CD4-positive, alpha-beta T cell treated with Interleukin-17A for 1 hour (primary cell): ENCODE measurements around the gene BMP15.

Experiments used
- DNase-seq: peaks from one replicate; pipeline ENCODE4 v3.0.0-alpha.2; 2020

BMP15 gene

DNA sequence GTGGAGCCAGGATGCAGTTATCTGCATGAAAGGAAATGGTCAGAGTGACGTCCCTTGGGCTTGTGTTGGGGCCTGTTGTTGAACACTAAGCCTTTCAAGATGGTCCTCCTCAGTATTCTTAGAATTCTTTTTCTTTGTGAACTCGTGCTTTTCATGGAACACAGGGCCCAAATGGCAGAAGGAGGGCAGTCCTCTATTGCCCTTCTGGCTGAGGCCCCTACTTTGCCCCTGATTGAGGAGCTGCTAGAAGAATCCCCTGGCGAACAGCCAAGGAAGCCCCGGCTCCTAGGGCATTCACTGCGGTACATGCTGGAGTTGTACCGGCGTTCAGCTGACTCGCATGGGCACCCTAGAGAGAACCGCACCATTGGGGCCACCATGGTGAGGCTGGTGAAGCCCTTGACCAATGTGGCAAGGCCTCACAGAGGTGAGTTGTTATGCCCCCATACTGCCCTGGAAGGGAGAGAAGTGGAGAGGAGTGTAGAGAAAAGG lies at the start of gene BMP15:
BMP15 (plus strand) TSS at position 51 of the 492 bp plus-strand sequence; CDS start at position 100, 49 bp downstream.
- no peak for DNase-seq

DNA sequence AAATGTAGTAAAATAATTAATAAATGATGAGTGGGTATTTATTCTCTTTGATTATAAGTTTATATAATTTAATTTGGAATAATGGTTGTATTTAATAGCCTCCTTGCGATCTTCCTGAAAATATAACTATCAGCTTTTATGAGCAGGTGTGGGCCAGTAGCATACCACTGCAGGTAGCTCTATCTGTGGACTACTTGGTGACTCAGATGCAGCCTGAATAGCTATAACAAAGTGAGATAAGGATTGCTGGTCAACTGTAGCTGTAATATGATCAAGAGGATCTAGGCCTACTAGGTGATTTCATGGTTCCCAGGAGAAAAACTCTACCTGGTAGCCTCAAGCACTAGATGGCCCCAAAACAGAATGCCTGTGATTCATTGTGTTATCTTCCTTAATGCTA lies 47.1 kb upstream of the BMP15 start:
- no peak for DNase-seq

DNA sequence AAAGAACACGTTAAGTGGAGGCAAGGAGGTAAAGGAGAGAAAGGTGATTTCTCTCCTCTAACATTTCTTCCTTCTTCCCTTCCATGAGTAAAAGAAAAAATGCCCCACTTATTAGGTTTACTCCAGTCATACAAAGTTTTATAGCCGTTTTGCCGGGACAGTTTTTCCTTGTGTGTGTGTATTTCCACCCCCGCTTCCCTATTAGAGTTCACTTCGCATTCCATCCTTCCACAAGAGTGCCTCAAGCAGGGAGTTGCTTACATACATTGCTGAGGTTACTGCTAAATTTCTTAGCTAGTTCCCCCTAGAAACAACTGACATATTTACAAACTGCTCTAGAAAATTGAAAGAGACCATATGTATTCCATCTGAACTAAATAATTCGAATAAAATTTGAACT lies 45.2 kb upstream of the BMP15 start:
- DNase-seq: no peak

- DNase-seq: no peak
Measured at GRCh38 chrX:50871922-50872453, 38.5 kb upstream of the BMP15 start.

DNA sequence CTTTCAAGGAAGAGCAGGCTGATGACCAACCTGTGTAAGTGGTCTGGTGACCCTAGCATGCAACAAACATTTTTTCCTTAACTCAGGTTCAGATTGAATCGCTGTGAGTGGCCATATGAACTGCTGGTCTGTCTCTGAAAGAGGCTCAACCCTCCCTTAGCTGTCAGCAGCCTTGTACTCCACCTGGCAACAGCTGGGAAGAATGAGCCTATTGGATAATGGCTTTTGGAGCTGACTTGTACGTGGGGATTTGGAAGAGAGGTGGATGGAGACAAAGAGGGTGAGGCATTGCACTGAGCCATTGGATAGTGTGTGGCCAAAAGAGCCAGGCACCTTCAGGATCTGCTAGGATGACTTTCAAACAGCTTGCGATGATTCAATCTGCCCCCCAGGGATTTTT lies 35.7 kb upstream of the BMP15 start:
- no peak for DNase-seq

- no peak for DNase-seq
Measured at GRCh38 chrX:50876551-50876950, 34.0 kb upstream of the BMP15 start.

DNA sequence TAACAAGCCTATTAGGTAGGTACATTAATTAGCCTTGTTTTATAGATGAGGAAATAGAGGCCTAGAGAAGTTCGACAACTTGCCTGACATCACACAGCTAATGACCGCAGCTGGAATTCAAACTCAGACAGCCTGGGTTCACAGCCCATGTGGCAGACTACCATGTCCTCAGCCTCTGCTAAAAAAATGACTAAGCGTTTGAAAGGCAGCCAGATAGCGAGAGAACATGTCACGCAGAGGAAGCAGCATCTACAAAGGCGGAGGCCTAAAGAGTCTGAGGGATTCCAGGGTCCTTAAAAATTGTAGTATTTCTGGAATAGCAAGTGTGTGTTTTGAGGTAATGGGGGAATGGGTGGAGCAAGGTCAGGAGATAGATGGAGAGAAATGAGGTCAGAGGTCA lies 33.2 kb upstream of the BMP15 start:
- no peak for DNase-seq

GRCh38 chrX:50881028-50881427 lies 29.5 kb upstream of the BMP15 start:
- DNase-seq: no peak

DNA sequence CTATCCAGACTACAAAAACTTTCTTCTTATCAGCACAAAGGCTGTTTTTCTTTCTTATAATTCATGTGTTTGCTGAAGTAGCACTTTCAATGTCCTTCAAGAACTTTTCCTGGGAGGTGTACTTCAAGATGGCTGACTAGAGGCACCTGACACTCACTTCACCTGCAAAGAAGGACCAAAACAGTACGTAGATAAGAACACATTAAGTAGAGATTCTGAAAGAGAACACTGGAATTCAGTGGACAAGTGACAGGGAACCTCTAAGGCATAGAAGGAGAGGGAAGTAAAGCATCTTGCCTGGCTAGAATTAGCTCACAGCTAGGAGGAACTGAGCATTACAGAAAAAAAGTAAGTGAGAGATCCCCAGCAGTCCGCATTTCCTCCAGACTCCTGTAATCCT lies 21.7 kb upstream of the BMP15 start:
- DNase-seq: no peak

- no peak for DNase-seq
Measured at GRCh38 chrX:50889582-50889981, 21.0 kb upstream of the BMP15 start.

- no peak for DNase-seq
Measured at GRCh38 chrX:50893047-50893446, 17.5 kb upstream of the BMP15 start.

DNA sequence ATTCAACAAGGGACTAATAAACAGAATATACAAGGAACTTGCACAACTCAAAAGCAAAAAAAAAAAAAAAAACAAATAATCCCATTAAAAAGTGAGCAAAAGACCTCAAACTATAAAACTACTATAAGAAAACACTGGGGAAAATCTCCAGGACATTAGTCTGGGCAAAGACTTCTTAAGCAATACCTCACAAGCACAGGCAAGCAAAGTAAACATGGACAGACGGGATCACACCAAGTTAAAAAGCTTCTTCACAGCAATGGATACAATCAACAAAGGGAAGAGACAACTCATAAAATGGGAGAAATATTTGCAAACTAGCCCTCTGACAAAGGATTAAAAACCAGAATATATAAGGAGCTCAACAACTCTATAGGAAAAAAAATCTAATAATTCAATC lies 17.1 kb upstream of the BMP15 start:
- DNase-seq: no peak

GRCh38 chrX:50905334-50905733 lies 5.2 kb upstream of the BMP15 start:
- DNase-seq: no peak

DNA sequence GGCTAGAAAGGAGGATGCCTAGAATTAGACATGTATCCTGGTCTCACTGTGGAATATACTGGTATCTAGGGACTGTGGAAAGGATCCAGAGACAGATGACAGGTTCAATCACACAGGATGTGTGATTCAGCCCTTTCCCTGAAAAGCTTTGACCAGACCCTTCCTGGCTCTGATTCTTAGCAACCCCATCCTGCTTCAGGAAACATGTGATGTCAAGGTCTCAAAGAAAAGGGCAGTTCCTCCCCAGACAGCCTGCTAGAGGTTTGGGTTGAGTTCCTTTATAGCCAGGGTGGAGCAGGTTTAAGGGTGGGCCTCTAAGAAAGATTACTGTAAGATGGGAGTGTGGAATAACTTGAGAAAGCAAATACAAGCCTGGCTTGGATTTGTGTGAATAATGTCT lies 3.0 kb downstream of the BMP15 start:
- DNase-seq: no peak

GRCh38 chrX:50920132-50920531 lies 9.6 kb downstream of the BMP15 start:
- DNase-seq: no peak

GRCh38 chrX:50927127-50927526 lies 16.6 kb downstream of the BMP15 start:
- DNase-seq: no peak

DNA sequence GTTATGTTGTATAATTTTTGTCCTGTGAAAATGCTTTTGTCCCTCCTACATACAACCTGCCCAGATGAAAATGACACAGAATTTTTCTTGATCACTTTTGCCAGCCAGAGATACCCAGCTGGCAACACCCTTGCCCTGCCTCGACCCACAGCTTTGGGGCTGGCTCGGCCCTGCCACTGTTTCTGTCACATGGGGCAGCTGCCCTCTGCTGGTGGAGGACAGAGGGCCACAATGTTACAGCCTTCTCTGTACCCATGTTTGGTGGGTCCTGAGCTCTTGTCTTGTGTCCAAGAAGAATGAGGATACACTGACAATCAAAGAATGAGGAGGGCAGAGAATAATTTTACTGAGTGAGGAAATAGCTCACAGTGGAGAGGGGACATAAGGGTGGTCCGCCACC lies 31.1 kb downstream of the BMP15 start:
- no peak for DNase-seq

- no peak for DNase-seq
Measured at GRCh38 chrX:50942471-50942870, 31.9 kb downstream of the BMP15 start.

DNA sequence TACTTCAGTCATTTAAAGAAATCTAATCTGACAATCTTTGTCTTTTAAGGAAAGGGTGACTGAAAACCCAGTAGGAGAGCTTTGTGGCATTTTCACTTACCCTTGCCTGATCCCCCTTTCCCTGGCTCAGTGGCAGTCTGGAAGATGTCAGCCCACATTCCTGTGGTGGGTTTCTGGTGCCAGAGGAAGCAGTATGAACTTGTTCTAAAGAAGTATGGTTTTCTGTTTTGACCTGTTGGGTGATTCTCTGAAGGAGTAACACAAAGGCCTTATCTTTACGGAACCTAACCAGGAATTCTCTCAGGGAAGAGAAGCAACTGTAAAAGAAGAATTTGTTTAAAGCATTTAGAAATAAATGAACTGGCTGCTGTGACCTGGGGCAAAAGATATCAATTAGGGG lies 41.9 kb downstream of the BMP15 start:
- no peak for DNase-seq

DNA sequence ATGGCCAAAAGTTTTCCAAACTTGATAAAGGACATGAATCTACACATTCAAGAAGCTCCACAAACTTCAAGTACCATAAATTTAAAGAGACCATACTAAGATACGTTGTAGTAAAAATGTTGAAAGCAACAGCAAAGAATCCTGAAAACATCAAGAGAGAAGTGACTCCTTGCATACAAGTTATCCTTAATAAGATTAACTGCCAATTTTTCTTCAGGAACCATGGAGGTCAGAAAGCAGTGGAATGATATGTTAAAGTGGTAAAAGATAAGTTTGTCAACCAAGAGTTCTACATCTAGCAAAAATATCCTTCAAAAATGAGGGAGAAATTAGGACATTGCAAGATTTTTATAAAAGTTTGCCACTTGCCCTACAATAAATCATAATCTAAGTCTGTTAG lies 43.3 kb downstream of the BMP15 start:
- DNase-seq: no peak

GRCh38 chrX:50962156-50962555 lies 51.6 kb downstream of the BMP15 start:
- no peak for DNase-seq

DNA sequence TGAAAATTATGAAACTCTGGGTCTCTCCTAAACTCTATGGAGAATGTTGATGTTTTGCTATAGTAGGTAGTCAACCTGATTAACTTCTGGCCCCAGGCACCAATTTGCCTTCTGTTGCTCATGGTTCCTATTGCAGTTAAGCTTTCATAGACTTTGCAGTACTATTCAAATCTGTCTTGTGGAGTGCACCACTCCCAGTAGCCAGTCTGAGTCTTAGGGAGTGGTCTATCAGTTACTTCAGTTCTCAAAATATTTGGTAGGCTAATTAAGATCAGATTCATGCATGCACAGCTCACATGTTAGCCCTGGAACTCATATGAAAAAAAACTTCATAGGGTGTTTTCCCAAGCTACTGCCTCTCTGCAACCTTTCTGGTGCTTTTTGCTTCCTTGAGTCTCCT lies 53.3 kb downstream of the BMP15 start:
- no peak for DNase-seq
